Uterus (tissue), 4 donors: ENCODE data around the gene DNAJB13. TPM values are rescaled to one million over a fixed set of nuclear protein-coding genes. Genes with fewer than 3 reads are reported as not detected.

ENCODE experiments used
- DNase-seq, 2 donors: peaks; one replicate each; pipeline ENCODE4 v3.0.0-alpha.2; 2019 to 2020
- H3K27ac ChIP-seq, 2 donors: fragments of 200-600 bp; sonication (generic); 1 replicate in 1 of 2; 2 replicates in 1 of 2; pipeline ENCODE4 v1.5.1; 2016 to 2018
- H3K27me3 ChIP-seq, 2 donors: fragments of 200-600 bp; sonication (generic); one replicate each; pipeline ENCODE4 v1.5.1; 2018 to 2019; ENCODE audit warnings: control low read depth in 1 of 2
- H3K36me3 ChIP-seq, 2 donors: fragments of 200-600 bp; sonication (generic); one replicate each; pipeline ENCODE4 v1.5.1; 2019; ENCODE audit warnings: control low read depth in 1 of 2
- H3K4me1 ChIP-seq, 2 donors: fragments of 200-600 bp; sonication (generic); one replicate each; pipeline ENCODE4 v1.5.1; 2018 to 2019; ENCODE audit warnings: control low read depth in 1 of 2
- H3K4me3 ChIP-seq, 2 donors: fragments of 200-600 bp; sonication (generic); 1 replicate in 1 of 2; 2 replicates in 1 of 2; pipeline ENCODE4 v1.5.1; 2018 to 2019; ENCODE audit warnings: mild to moderate bottlenecking in 1 of 2
- H3K9me3 ChIP-seq, 2 donors: fragments of 200-600 bp; sonication (generic); one replicate each; pipeline ENCODE4 v1.5.1; 2019; ENCODE audit warnings: control low read depth in 1 of 2
- CTCF ChIP-seq, 4 experiments: fragments of 200-600 bp in 2 of 4; fragments of 450-650 bp in 2 of 4; sonication (generic) in 2 of 4; IDR thresholded peaks; one replicate each; pipeline ENCODE4 v1.5.1; 2016 to 2019; ENCODE audit warnings: antibody characterized with exemption in 4 of 4, mild to moderate bottlenecking in 2 of 4, moderate library complexity in 1 of 4
- POLR2A ChIP-seq, 2 donors: fragments of 450-650 bp; IDR thresholded peaks; one replicate each; pipeline ENCODE4 v1.6.1; 2016; ENCODE audit warnings: antibody characterized with exemption in 2 of 2, mild to moderate bottlenecking in 1 of 2, moderate library complexity in 1 of 2
- intact Hi-C: fragments of 100-400 bp; cut with DNase I; formaldehyde crosslinking; loops from one replicate; pipeline ENCODE4 v1.15.1; 2023; ENCODE audit warnings: low total_unique reads
- total RNA-seq, 4 donors: library from RNA; depleted of rRNA in 3 of 4; stranded (reverse); fragments of >200 nt in 3 of 4; gene quantifications; one replicate each; pipeline versions ENCODE4 v1.1.0 to v1.2.4, GENCODE V29; 2014 to 2023
- donor health status: DM: yes; HTN: yes; CAD: no.

The DNAJB13 gene
- total RNA-seq, 4 donors from 2014 or later: 1.9 to 9.1 (median 4.6) TPM; not detected in 1

GRCh38 chr11:73972187-73972586 lies 21.4 kb downstream of the DNAJB13 start:
- DNase-seq: no peak
- no peaks in the 10 kb centered on the region for H3K9me3 ChIP-seq
- H3K36me3 ChIP-seq: no peaks in the 10 kb centered on the region
- H3K27me3 ChIP-seq: no peaks in the 10 kb centered on the region
- no peaks in the 10 kb centered on the region for H3K4me1 ChIP-seq
- no peak for TF ChIP-seq CTCF (IDR thresholded peaks at IDR 0.05)
- H3K4me3 ChIP-seq: no peak overlapping the region
- intact Hi-C loops: no loop called here
- H3K27ac ChIP-seq: no peak overlapping the region

- intact Hi-C loops: no loop called here
- H3K27ac ChIP-seq: no peak overlapping the region
Measured at GRCh38 chr11:73972620-73973449, 22.0 kb downstream of the DNAJB13 start.

GRCh38 chr11:73974604-73975478 lies 24.0 kb downstream of the DNAJB13 start:
- no peak for TF ChIP-seq POLR2A (IDR thresholded peaks at IDR 0.05)
- TF ChIP-seq CTCF (IDR thresholded peaks at IDR 0.05): no peak
- DNase-seq: no peak
- no peaks in the 10 kb centered on the region for H3K36me3 ChIP-seq
- H3K27ac ChIP-seq: no peak overlapping the region
- no peaks in the 10 kb centered on the region for H3K9me3 ChIP-seq
- no peaks in the 10 kb centered on the region for H3K27me3 ChIP-seq
- no peak overlapping the region for H3K4me3 ChIP-seq
- intact Hi-C loops: no loop called here
- no peaks in the 10 kb centered on the region for H3K4me1 ChIP-seq

More at GRCh38 chr11:73972620-73973449, 22.0 kb downstream of the DNAJB13 start:
- H3K9me3 ChIP-seq: no peaks in the 10 kb centered on the region
- H3K27me3 ChIP-seq: no peaks in the 10 kb centered on the region
- DNase-seq: no peak
- H3K4me1 ChIP-seq: no peaks in the 10 kb centered on the region
- H3K4me3 ChIP-seq: no peak overlapping the region
- no peaks in the 10 kb centered on the region for H3K36me3 ChIP-seq
- no peak for TF ChIP-seq CTCF (IDR thresholded peaks at IDR 0.05)
- no peak for TF ChIP-seq POLR2A (IDR thresholded peaks at IDR 0.05)

GRCh38 chr11:73975479-73975757 lies 24.6 kb downstream of the DNAJB13 start:
- Histone ChIP-seq H3K27me3 (no peaks in the 10 kb centered on the region), H3K36me3 (no peaks in the 10 kb centered on the region), H3K9me3 (no peaks in the 10 kb centered on the region), H3K4me1 (no peaks in the 10 kb centered on the region), H3K4me3 (no peak overlapping the region), H3K27ac (no peak overlapping the region)
- TF ChIP-seq CTCF (IDR thresholded peaks at IDR 0.05): no peak
- TF ChIP-seq POLR2A (IDR thresholded peaks at IDR 0.05): no peak
- DNase-seq: no peak
- intact Hi-C loops: no loop called here
